NCI-H2196 treated with DMSO at 0.1 percent for 48 hours (cell line): ENCODE measurements around the gene GRHL1.

ENCODE experiments used
- DNase-seq: peaks from one replicate; lab custom pipeline; 2025; ENCODE audit not compliant: unreplicated experiment; lab: John Stamatoyannopoulos, UW

GRHL1 gene

DNA sequence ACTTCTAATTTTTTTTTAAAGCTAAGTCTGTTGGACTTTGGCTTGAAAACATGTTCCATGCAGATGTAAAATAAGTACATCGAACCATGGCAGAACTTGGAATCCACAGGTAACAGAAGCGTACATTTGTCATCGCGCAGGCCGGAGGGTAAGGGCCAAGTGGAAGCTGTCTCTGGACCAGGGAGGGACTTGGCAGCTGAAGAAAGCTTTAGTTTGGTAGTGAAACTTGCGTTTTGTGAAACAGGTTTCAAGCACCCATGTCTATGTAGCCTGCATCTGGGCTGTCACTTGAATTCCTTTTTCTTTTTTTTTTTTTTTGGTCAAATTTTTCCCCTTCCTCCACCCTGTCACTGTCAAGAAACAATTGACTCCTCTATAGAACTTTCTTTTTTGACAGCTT is 20.4 kb downstream of the GRHL1 start:
- no peak for DNase-seq

- DNase-seq = no peak
Observed at GRCh38 chr2:9972621-9973479, 21.4 kb downstream of the GRHL1 start.

GRCh38 chr2:9973690-9974089 is 22.2 kb downstream of the GRHL1 start:
- no peak for DNase-seq

DNA sequence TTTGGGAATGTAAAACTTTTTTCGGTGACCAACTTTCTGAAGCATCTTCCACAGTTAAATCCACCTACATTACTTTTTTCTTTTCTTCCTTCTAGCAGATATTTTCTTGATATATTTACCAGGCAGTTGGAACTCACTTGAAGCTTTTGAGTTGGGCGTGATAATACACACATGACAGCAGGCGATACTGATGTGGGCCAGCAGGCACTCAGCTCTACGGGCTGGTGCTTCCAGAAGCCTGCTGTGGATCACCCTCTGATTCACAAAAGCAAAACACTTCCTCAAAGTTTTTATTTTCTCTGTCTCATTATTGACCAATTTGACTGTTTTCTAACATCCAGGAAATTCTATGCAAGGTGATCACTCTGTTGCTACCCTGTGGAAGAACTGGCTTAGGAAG is 22.9 kb downstream of the GRHL1 start:
- no peak for DNase-seq

DNA sequence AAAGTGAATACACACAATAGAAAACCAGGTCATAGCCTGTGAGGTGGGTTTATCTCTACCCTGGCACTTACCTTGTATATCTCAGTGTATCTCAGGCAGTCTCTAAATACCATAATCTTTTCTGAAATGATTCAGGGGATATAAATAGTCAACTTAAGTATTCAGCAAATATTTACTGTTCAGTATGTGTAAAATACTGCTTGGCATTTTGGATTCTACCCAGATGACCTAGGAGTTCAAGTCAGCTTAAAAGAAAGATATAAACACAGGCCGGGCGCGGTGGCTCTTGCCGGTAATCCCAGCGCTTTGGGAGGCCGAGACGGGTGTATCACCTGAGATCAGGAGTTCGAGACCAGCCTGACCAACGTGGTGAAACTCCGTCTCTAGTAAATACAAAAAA is 23.8 kb downstream of the GRHL1 start:
- DNase-seq = no peak

GRCh38 chr2:9975805-9976447 is 24.4 kb downstream of the GRHL1 start:
- no peak for DNase-seq

DNA sequence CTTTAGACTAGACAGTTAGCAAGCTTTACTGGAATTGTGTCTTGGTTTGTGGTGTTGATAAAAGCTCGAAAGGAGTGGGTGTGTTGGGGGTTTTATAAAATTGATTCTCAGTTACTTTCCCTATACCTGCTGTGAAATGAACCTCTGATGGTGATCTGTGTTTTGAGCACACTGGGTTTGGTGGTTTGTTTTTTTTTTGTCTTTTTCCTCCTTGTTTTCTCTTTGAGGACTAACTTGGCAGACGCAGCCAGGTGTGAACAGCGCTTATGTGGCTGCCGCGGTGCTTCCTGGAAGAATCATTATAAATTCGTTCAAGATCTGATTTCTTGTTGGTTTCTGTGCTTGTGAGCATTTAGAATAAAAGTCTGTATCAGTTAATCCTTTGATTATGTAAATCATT is 28.5 kb downstream of the GRHL1 start:
- no peak for DNase-seq

GRCh38 chr2:9980520-9980919 is 29.0 kb downstream of the GRHL1 start:
- no peak for DNase-seq

- no peak for DNase-seq
Observed at GRCh38 chr2:9981655-9982054, 30.2 kb downstream of the GRHL1 start.

DNA sequence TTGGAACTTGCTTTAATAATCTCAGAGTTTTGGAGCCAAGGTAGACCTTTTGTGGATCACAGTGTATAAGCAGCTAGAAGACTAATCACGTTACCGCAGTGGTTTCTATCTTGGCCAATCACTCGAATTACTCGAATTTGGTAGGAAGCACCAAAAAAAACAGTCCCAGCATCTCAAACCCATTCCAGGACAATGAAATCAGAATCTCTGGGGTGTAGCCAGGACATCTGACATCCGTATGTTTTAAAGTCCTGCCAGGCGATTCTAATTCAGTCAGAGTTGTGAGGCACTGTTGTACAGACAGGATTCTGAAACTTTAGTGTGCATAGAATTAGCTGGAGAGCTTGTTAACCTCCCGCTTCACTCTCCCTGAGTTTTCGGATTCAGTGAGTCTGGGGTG is 30.8 kb downstream of the GRHL1 start:
- no peak for DNase-seq

DNA sequence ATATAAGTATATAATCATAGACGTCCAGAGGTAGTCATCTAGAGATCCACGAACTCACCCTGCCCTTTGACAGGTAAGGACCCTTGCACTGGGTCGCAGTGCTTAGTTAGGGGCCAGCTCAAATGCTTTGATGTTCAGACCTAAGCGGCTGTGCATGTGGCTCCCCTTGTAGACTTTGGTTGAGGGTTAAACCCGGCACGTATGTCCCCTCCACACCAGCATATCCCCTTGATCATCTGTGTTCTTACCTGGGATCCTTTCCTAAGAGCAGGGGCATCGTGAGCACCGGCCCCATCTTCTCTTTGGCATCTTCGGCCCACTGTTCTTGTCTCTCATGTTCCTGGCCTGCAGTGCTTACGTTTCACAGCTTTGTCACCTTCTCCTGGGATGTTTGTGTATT is 31.4 kb downstream of the GRHL1 start:
- DNase-seq = no peak

- DNase-seq = no peak
Observed at GRCh38 chr2:9983401-9984216, 32.1 kb downstream of the GRHL1 start.

- DNase-seq = no peak
Observed at GRCh38 chr2:9984217-9984739, 32.8 kb downstream of the GRHL1 start.

GRCh38 chr2:9984871-9985480 is 33.5 kb downstream of the GRHL1 start:
- no peak for DNase-seq

- DNase-seq = no peak
Observed at GRCh38 chr2:9985531-9986328, 34.2 kb downstream of the GRHL1 start.

GRCh38 chr2:9988320-9988719 is 36.8 kb downstream of the GRHL1 start:
- DNase-seq = no peak

GRCh38 chr2:9990736-9991135 is 39.2 kb downstream of the GRHL1 start:
- DNase-seq = no peak

DNA sequence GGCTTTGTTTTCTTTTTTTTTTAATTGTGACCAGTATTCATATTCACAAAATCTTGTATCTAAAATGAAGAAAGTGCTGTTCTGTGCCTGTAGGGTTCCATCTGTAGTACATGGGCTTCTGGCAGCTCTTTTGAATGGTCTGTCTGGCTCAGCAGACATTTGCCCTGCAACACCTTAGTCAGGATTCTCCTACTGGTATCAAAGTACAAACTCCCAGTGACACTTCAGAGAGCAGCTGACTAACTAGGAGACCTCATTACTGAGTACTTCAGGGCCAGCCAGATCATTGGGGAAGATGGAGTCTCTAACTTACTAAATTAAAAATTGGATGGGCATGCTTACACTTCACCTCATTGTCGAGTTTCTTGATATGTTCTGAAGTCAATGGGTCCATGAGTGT is 39.7 kb downstream of the GRHL1 start:
- no peak for DNase-seq

DNA sequence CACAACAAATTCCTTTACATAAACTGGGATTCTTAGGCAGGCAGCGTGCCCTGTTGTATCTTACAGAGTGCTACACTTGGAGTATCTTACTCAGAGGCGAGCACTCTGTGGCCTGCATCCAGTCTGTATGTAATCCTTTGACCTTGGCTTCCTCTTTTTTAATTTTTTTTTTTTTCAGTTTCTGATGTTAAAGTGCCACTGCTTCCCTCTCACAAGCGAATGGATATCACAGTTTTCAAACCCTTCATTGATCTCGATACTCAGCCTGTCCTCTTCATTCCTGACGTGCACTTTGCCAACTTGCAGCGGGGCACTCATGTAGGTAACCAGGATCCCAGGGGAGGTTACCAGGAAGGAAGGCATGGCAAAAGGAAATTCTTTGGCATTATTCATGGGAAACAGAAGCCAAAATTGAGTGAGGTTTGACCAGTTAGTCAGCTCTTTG is 40.4 kb downstream of the GRHL1 start:
- DNase-seq = no peak
